Heart left ventricle (tissue), 16 donors: ENCODE measurements around the gene EMX1. TPM values are rescaled to one million over a fixed set of nuclear protein-coding genes. Genes with fewer than 3 reads are reported as not detected.

Source experiments
- ATAC-seq, 4 donors: fragments of 200-7000 bp; cut with Tn5 transposase; one replicate each; pipeline ENCODE4 v1.9.1; 2020 to 2022; ENCODE audit warnings: moderate library complexity in 4 of 4, mild to moderate bottlenecking in 3 of 4, moderate number of reproducible peaks in 1 of 4
- DNase-seq, 5 donors: peaks; one replicate each; pipeline ENCODE4 v3.0.0-alpha.2; 2020
- H3K27ac ChIP-seq, 12 donors: fragments of 200-600 bp; sonication (generic) in 4 of 12; one replicate each; pipeline versions ENCODE4 v1.5.0 to v1.8.0; 2016 to 2022; ENCODE audit warnings: mild to moderate bottlenecking in 2 of 12
- H3K27me3 ChIP-seq, 9 donors: fragments of 200-600 bp; sonication (generic) in 2 of 9; one replicate each; pipeline versions ENCODE4 v1.5.1 to v1.8.0; 2016 to 2022; ENCODE audit warnings: mild to moderate bottlenecking in 3 of 9
- H3K36me3 ChIP-seq, 9 donors: fragments of 200-600 bp; sonication (generic) in 2 of 9; one replicate each; pipeline versions ENCODE4 v1.5.0 to v1.8.0; 2018 to 2022; ENCODE audit warnings: mild to moderate bottlenecking in 2 of 9
- H3K4me1 ChIP-seq, 12 donors: fragments of 200-600 bp; sonication (generic) in 4 of 12; one replicate each; pipeline versions ENCODE4 v1.5.0 to v1.8.0; 2016 to 2022; ENCODE audit warnings: mild to moderate bottlenecking in 3 of 12
- H3K4me3 ChIP-seq, 12 donors: fragments of 200-600 bp; sonication (generic) in 4 of 12; one replicate each; pipeline versions ENCODE4 v1.5.0 to v1.8.0; 2017 to 2022; ENCODE audit warnings: mild to moderate bottlenecking in 9 of 12, moderate library complexity in 4 of 12
- H3K9me3 ChIP-seq, 12 donors: fragments of 200-600 bp; sonication (generic) in 4 of 12; one replicate each; pipeline versions ENCODE4 v1.5.0 to v1.8.0; 2016 to 2022; ENCODE audit warnings: mild to moderate bottlenecking in 1 of 12
- POLR2A ChIP-seq, 2 donors: fragments of 450-650 bp; IDR thresholded peaks; one replicate each; pipeline ENCODE4 v1.6.1; 2017; ENCODE audit warnings: antibody characterized with exemption in 2 of 2, mild to moderate bottlenecking in 2 of 2, moderate library complexity in 2 of 2
- WGBS, 4 donors: extraction: QIAGEN DNeasy Blood & Tissue Kit in 2 of 4; methylation state at CpG; one replicate each; pipeline versions ENCODE4 v1.1.5 to v1.1.7; 2013 to 2018; 5-methylcytosine and 5-hydroxymethylcytosine counted together
- intact Hi-C, 10 donors: fragments of 100-400 bp; cut with DNase I; formaldehyde crosslinking; loops; one replicate each; pipeline versions ENCODE4 v1.11.1 to v1.14.2; 2022
- polyA plus RNA-seq, 2 donors: library from polyadenylated mRNA; stranded (reverse); fragments of 200-250 nt; gene quantifications; one replicate each; pipeline ENCODE4 v1.2.3, GENCODE V29; 2013
- total RNA-seq, 9 donors: library from RNA; depleted of rRNA in 2 of 9; stranded (reverse); fragments of >200 nt in 2 of 9; fragmentation: NEBNext Ultra II Directional in 3 of 9; extraction: Animal tissue kit (Norgen Biotek cat#: 25700) in 3 of 9; gene quantifications; one replicate each; pipeline versions ENCODE4 v1.1.0 to v1.2.4, GENCODE V29; 2016 to 2023
- TF ChIP-seq, protein P1 (sequence below), 12 donors: fragments of 200-600 bp; sonication (generic) in 4 of 12; IDR thresholded peaks; one replicate each; pipeline versions ENCODE4 v1.5.0 to v1.8.0; 2018 to 2022; ENCODE audit warnings: antibody characterized with exemption in 12 of 12, mild to moderate bottlenecking in 5 of 12
- donor health status: ischemic (EF 13 %, LVEDD 7.1; RV severe dilation, severe dysfunction).
- donor health status: healthy with polysubstance abuse.
- donor health status: DM: no; HTN: yes; CAD: no.
- donor health status: DM: no; HTN: no; CAD: no.
- donor health status: ischemic (EF 25% LVEDD 6.9; RV normal size, moderate dysfunction).
- donor health status: ischemic (EF 25% LVEDD 5.7; RV mildly dilated, moderate dysfunction).
- donor health status: healthy.
- donor health status: DM: yes; HTN: yes; CAD: no.
- donor health status: ischemic (EF 35%, LVEDD 5.7; RV mildly dilated, moderate dysfunction).
- donor health status: nonischemic (EF 11% LVEDD 7.7; RV severe dilation, severe dysfunction).
- donor health status: DM: yes; HTN: yes; CAD: no.
- donor health status: PGD.
- donor health status: ischemic (EF 29% LVEDD 5.4; RV normal size, mild dysfunction).
- donor health status: nonischemic (EF 23%, LVEDD 6.1; RV moderate dilation, normal function).

The EMX1 gene
- total and polyA plus RNA-seq, 11 donors, result not detected

DNA sequence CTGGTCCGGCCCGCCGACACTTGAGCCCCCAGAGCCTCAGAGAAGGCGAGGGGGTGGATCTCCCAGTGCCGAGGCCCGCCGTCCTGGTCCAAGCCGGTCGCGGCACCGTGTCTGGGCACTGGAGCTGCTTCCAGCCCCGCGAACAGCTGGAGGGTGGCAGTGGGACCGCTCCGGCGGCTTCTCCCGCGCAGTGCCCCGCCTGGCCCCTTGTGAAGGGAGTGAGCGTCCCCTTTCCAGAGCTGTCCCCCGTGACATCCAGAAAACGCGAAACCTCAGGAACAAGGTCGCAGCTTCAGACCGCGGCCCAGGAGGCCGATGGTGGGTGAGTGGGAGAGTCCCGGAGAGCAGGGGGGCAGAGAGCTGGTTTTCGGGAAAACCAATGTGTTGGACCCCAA is 579 bp upstream of the EMX1 start:
- Histone ChIP-seq H3K4me3 (peak overlapping the region; percentile 1 to 50 (median 40)), H3K36me3 (no peaks in the 10 kb centered on the region), H3K27ac (no peak overlapping the region), H3K4me1 (peaks cover 16 to 60% (median 47%) of the 10 kb centered on the region in 12 donors), H3K9me3 (no peaks in the 10 kb centered on the region), H3K27me3 (peaks cover 82 to 100% (median 96%) of the 10 kb centered on the region in 9 donors)
- ATAC-seq, result no peak
- intact Hi-C loops, result no loop called here
- DNase-seq, result no peak
- 0 to 2% (median 1%) methylated on average over 4 to 29 of the region's 29 CpGs for WGBS, 4 donors
- TF ChIP-seq, protein P1, sequence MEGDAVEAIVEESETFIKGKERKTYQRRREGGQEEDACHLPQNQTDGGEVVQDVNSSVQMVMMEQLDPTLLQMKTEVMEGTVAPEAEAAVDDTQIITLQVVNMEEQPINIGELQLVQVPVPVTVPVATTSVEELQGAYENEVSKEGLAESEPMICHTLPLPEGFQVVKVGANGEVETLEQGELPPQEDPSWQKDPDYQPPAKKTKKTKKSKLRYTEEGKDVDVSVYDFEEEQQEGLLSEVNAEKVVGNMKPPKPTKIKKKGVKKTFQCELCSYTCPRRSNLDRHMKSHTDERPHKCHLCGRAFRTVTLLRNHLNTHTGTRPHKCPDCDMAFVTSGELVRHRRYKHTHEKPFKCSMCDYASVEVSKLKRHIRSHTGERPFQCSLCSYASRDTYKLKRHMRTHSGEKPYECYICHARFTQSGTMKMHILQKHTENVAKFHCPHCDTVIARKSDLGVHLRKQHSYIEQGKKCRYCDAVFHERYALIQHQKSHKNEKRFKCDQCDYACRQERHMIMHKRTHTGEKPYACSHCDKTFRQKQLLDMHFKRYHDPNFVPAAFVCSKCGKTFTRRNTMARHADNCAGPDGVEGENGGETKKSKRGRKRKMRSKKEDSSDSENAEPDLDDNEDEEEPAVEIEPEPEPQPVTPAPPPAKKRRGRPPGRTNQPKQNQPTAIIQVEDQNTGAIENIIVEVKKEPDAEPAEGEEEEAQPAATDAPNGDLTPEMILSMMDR (IDR thresholded peaks at IDR 0.05), result no peak
- TF ChIP-seq POLR2A (IDR thresholded peaks at IDR 0.05), result no peak

DNA sequence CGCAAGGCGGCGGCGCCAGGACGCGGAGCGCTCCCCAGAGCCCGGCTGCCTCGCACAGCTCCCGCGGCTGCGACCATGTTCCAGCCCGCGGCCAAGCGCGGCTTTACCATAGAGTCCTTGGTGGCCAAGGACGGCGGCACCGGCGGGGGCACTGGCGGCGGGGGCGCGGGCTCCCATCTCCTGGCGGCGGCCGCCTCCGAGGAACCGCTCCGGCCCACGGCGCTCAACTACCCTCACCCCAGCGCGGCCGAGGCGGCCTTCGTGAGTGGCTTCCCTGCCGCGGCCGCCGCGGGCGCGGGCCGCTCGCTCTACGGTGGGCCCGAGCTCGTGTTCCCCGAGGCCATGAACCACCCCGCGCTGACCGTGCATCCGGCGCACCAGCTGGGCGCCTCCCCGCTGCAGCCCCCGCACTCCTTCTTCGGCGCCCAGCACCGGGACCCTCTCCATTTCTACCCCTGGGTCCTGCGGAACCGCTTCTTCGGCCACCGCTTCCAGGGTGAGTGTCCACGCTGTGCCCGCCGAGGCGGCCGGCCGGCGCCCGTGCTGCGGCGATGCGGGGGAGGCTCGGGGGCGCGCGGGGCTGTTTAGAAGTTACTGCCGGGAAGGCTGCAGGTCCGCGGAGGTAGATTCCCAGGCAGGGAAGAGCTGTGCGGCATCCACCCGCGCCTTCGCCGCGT is 696 bp downstream of the EMX1 start:
- no peaks in the 10 kb centered on the region for H3K9me3 ChIP-seq
- no peak for TF ChIP-seq POLR2A (IDR thresholded peaks at IDR 0.05)
- TF ChIP-seq, protein P1 (IDR thresholded peaks at IDR 0.05), result no peak
- no peaks in the 10 kb centered on the region for H3K36me3 ChIP-seq
- H3K27ac ChIP-seq, result no peak overlapping the region
- H3K27me3 ChIP-seq, result peaks cover 88 to 100% (median 98%) of the 10 kb centered on the region in 9 donors
- H3K4me1 ChIP-seq, result peaks cover 16 to 60% (median 47%) of the 10 kb centered on the region in 12 donors
- DNase-seq (no peak), ATAC-seq (peak in 2 of 4 donors; percentile 6 to 12)
- 1 to 3% (median 2%) methylated on average over 28 to 89 of the region's 89 CpGs for WGBS, 4 donors
- intact Hi-C loops, result no loop called here
- H3K4me3 ChIP-seq, result peak overlapping the region; percentile 28 to 50 (median 40)

DNA sequence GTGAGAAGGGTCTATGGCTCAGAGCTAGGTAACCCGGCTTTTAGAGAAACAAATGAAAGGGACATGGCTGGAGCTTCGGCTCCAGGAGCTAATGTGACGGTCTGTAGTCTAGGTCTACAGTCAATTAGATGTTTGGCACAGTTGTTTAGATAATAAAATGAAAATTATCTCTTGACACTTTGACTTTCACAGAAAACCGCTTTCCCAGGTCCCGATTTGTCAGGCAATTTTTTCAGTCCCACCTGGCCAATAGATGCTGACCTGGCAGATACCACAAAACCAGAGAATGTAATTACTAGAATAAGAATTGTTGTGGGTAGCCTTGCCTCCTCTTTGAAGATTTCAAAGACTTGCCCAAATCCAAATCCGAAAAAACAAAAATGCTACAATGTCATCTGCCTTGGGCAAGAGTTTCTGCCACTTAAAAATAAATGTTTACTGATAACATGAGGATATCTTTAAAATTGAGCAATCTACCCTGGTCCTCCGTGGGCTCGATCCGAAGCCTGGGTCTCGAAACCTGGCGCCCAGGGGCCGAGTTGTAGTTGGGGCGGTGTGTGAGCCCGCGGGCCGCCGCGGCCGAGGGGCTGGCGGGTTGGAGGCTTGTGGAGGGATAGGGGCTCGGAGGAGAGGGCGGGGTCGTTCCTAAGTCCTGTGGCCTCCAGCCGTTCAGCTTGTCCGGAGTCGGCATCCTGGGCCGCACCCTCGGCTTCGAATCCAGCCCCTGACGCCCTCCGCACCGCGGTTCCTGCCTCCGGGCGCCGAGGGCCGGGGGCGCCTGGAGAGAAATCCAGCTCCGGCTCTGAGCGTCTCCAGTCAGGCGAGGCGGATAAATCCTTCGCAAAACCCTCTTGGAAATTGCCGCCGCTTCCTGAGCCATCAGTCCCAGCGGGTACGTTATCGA is 2.3 kb downstream of the EMX1 start:
- peaks cover 90 to 100% (median 98%) of the 10 kb centered on the region in 9 donors for H3K27me3 ChIP-seq
- no peaks in the 10 kb centered on the region for H3K36me3 ChIP-seq
- DNase-seq (no peak), ATAC-seq (no peak)
- no peak for TF ChIP-seq POLR2A (IDR thresholded peaks at IDR 0.05)
- TF ChIP-seq, protein P1 (IDR thresholded peaks at IDR 0.05), result no peak
- no peak overlapping the region for H3K27ac ChIP-seq
- 2 to 8% (median 5%) methylated on average over 33 to 48 of the region's 48 CpGs for WGBS, 4 donors
- H3K4me3 ChIP-seq, result peak overlapping the region in 11 of 12 donors; percentile 6 to 43 (median 27)
- H3K4me1 ChIP-seq, result peaks cover 16 to 70% (median 56%) of the 10 kb centered on the region in 12 donors
- intact Hi-C loops, result no loop called here
- H3K9me3 ChIP-seq, result no peaks in the 10 kb centered on the region
